Measurements from ENCODE around the gene POLR2B.
"Not testable (repeated sequence)": the region's sequence is repeated elsewhere in the genome, so short reads cannot be mapped to it uniquely, and the experiment has no call there.

Gene POLR2B

DNA sequence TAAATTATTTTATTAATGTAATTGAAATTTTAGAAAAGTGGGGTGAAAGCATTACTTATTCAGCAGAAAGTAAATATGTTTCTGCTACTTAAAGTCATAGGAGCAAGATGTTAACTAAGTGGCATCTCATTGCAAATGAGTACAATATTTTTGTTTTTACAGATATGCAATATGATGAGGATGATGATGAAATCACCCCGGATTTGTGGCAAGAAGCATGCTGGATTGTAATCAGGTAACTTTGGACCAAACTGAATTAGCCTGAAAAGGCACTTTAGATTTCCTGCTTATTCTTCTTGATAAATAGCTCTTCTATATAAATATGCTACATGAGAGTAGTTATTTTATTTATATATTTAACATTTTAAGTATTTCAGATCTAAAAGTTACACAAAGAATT lies 7.5 kb downstream of the POLR2B start:
- DNase-seq (ENCODE audit: low read depth in 2 of 2, low spot score in 1 of 2): no peak

DNA sequence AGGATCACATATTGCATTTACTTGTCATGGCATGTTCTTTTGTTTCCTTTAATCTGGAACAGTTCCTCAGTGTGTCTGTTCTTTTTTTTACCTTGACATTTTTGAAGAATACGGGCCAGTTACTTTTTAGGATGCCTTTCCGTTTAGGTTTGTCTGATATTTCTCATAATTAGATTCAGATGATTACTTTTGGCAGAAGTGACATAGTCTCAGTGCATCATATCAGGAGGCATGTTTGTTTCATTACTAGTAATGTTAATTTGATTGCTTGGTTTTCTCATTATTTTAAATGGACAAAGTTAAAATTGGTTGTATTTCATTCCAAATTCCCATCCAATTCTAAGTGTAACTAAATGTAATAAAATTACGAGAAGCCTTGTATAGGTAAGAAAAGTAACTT lies 8.3 kb downstream of the POLR2B start:
- no peak for DNase-seq (ENCODE audit: low read depth in 2 of 2, low spot score in 1 of 2)

DNA sequence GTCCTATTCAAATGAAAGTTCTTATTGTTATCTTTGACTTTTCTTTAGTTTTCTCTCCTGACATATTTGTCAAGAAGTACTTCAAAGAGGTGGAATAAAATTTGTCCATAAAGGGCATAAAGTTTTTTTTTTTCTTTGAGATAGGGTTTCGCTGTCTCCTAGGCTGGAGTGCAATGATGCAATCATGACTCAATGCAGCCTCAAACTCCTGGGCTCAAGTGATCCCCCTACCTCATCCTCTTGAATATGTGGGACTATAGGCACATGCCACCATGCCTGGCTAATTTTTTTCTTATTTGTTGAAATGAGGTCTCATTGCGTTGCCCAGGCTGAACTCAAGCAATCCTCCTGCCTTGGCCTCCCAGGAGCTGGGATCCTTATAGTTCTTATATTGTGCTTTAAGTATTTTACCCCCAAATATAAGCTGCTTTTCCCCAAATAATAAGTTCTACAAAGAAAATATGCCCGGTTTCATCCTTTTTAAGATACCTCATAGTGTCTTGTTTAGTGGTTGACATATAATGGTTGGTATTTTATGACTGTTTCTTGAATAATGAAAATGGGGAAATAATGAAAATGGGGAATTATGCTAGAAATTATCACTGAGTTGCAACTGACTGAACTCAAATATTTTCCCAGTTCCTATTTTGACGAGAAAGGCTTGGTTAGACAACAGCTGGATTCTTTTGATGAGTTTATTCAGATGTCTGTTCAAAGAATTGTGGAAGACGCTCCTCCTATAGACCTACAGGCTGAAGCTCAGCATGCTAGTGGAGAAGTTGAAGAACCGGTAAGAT lies 11.6 kb downstream of the POLR2B start:
- DNase-seq (ENCODE audit: low read depth in 2 of 2, low spot score in 1 of 2): no peak

DNA sequence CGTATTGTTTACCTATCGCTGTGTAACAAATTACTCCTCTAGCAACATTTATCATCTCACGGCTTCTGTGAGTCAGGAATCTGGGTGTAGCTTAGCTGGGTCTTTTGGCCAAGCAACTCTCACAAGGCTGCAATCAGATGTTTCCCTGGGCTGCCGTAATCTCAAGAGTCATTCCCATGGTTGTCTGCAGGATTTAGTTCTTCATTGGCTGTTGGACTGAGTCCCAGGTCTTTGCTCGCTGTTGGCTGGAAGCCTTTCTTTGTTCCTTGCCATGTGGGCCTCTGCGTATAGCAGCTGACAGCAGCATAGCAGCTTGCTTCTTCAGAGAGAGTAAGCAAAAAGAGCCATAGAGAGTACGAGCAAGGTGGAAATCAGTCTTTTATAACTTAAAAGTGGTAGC lies 16.8 kb downstream of the POLR2B start:
- no peak for DNase-seq (ENCODE audit: low read depth in 2 of 2, low spot score in 1 of 2)

DNA sequence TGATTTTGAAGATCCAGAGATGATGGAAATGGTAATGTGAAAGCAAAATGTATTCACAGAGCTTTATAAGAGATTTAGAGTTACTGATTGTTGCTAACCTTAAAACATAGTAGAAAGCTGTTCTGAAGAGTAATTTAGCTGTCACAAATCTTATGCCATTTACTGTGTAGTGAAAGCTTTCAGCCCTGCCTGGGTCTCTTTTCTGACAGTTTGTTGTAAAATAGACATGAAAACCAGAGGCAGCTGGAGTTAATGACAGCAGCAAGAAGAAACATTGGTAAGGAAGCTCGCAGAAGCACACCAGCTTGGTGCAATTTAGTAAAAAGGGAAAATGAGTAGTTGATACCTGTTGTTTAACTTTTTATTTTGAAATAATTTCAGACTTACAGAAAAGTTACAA lies 21.1 kb downstream of the POLR2B start:
- DNase-seq (ENCODE audit: low read depth in 2 of 2, low spot score in 1 of 2): no peak

DNA sequence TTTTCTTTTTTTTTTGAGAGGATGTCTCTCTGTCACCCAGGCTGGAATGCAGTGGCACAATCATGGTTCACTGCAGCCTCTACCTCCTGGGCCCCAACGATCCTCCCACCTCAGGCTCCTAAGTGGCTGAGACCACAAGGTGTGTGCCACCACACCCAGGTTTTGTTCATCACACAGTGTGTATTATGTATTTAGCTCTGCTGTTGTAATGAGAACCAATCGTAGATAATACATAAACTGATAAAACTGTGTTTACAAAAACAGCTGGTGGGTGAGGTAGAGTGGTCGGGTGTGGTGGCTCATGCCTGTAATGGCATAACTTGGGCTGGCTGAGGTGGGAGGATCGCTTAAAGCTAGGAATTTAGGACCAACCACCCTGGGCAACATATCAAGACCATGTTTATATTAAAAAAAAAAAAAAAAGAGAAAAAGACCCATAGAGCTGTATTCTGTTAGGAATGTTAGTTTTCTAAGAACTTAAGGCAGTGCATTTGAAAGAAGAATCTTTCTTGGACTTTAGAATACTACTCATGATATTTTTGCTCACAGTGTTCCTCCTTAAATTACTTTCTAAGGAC lies 34.9 kb downstream of the POLR2B start:
- no peak for DNase-seq (ENCODE audit: low read depth in 2 of 2, low spot score in 1 of 2)

DNA sequence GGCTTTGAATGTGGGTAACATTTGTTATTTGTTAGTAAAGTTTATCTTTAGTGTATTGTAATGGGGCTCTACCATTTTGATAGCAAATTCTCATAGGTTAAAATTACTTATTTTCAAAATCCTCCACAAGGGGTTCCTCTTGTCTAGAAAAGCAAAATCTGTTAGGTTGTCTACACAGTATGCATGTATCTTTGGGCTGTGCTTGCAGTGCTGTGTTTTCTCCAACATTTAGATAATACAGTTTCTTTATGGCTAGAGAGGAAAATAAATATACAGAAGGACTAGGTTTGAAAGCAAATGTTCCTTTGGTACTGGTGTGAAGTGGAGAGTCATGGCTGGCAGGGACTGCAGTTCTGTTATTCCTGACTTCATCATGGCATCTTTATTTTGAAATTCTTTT lies 40.3 kb downstream of the POLR2B start:
- DNase-seq (ENCODE audit: low read depth in 2 of 2, low spot score in 1 of 2): no peak

DNA sequence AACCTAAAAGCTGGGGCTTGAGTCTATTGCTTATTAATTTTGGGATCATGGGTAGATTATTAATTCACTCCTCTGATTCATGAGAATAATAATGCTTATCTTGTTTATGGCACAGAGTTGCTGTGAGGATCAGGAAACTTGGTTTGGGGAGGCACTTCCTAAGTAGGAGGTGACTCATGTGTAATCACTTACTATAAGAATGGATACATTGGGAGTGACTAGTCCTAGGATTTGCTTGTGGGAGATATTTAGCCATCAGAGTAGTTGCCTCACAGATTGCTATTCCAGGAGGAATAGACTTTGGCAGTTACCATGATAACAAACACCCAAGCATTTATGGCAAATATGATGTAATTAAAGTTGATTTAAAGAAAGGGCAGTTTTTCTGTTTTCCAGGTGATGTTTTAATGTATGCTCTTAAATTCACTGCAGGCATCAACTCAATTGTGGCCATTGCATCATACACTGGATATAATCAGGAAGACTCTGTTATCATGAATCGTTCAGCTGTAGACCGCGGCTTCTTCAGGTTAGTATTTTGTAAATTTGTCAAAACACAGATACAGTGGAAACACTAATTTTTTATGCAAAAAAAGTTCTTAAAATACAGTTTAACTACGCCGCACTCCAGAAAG lies 41.9 kb downstream of the POLR2B start:
- DNase-seq (ENCODE audit: low read depth in 2 of 2, low spot score in 1 of 2): no peak

DNA sequence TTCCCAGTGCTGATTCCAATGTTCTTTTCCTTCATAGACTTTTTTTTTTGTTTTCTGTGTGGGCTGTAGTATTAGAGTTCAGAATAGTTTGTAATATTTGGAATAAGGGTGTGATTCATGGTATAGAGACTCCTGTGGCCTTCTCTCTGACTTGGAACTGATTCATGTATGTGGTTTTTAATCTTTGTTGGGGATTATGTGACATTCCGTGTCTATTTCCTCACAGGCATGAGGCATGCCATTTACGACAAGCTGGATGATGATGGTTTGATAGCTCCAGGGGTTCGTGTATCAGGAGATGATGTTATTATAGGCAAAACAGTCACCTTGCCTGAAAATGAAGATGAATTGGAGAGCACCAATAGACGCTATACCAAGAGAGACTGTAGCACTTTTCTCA lies 44.4 kb downstream of the POLR2B start:
- no peak for DNase-seq (ENCODE audit: low read depth in 2 of 2, low spot score in 1 of 2)

DNA sequence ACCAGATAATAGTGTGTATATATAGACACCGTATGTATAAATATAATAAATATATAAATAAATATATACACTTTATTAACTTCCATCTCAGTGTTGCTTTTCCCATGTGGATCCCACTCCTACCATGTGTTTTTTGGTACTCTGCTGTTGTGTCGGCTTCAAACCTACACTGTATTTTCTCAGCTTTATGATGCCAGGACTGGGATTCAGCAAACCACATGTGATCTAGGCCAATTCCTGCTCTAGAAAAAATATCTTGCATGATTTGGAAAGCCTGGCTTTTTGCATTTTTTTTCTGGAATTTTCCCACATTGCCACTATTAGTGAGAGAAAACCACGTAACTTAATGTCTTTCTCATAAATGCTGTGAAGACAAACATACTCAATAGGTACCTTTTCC lies 55.8 kb downstream of the POLR2B start:
- no peak for DNase-seq (ENCODE audit: low read depth in 2 of 2, low spot score in 1 of 2)

DNA sequence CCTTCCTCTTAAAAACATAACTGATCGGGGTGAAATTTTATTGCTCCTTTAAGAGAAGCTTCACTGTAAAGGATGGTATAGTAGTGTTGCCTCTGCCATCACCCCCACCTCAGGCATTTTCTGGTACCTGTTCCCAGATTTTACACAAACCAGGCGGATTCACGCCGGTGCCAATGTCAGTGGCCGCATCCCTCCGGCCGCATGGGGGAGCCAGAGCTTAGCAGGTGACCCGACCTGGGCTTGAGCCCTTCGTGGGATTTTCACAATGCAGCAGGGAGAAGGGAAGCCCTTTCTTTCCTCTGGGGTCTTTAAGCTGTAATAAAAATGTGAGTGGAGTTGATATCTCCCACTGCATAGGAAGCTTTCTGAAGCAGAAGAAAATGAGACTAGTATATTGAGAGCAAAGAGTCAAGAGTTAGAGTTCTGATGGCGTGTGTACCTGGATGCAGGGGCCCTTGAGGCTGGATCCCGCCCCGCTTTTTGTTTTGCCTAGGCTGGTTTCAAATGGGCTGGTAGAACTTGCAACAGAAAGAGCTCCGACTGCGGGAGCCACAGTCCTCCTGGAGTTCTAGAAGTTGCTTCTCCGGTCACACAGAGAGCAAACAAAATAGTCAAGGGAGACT lies 59.4 kb downstream of the POLR2B start:
- no peak for DNase-seq (ENCODE audit: low read depth in 2 of 2, low spot score in 1 of 2)

DNA sequence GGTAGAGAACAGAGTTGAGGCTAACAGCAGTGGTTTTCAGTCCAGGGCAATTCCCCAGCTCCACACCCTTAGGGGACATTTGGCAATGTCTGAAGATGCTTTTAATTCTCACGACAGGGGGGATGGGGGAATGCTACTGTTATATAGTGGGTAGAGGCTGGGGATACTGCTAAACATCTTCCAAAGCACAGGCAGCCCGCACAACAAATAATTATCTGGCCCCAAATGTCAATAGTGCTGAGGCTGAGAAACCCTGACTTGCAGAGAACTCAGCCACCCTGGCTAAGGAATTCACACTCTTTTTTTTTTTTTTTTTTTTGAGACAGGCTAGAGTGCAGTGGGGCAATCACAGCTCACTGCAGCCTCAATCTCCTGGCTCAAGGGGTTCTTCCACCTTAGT lies 60.6 kb downstream of the POLR2B start:
- DNase-seq (ENCODE audit: low read depth in 2 of 2, low spot score in 1 of 2): no peak

DNA sequence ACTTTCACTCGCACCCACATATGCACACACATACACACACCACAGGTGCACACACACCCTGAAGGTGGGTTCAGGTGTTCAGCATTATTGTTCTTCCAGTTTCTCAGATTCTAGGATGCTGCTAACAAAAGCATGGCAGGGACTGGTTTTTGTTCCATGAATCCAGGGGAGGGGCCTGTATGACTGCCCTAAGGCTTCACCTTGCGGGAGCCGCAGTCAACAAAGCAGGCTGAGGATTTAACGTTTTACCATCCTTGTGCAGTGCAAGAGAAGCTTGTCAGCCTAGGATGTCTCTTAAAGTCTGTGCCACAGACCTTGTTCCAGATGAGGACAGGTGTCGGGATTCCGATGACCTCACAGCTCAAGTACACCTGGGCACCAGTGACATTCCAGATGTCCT lies 61.8 kb downstream of the POLR2B start:
- no peak for DNase-seq (ENCODE audit: low read depth in 2 of 2, low spot score in 1 of 2)

DNA sequence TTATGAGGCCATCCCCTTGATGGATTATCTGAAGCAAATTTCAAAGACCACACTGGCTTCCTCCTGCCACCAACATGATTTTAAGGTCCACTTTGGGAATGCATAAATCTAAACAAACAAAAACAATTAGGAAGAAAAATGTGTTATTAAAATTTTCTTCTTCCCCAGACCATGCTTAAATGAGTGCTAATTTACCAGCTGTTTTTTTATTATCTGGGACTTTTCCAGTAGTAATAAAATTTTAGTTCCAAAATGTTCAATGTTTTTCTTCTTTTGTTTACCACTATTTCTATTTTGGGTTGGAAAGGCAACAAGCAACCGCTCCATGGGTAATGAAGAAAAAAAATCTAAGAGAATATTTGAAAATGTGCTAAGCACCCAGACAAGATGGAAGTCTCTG lies 62.3 kb downstream of the POLR2B start:
- DNase-seq (ENCODE audit: low read depth in 2 of 2, low spot score in 1 of 2): no peak

DNA sequence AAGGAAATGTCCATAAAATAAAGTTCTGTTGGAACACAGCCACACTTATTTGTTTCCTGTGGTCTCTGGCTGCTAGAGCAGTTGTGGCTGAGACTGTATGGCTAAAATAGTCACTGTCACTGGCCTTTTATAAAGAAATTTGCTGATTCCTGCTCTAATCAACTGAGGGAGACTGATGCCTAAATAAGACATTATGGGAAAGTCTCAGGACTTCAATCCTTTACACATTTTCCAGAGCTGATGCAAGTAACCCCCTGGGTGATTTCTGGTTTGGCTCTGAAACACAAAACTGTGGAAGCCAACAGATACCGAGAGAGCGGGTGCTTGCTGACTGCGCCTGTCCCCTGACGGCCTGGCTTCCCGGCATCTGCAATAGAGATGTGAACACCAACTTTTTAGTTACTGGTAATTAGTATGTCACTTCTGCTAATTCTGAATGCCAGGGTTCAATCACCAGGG lies 64.0 kb downstream of the POLR2B start:
- no peak for DNase-seq (ENCODE audit: low read depth in 2 of 2, low spot score in 1 of 2)

DNA sequence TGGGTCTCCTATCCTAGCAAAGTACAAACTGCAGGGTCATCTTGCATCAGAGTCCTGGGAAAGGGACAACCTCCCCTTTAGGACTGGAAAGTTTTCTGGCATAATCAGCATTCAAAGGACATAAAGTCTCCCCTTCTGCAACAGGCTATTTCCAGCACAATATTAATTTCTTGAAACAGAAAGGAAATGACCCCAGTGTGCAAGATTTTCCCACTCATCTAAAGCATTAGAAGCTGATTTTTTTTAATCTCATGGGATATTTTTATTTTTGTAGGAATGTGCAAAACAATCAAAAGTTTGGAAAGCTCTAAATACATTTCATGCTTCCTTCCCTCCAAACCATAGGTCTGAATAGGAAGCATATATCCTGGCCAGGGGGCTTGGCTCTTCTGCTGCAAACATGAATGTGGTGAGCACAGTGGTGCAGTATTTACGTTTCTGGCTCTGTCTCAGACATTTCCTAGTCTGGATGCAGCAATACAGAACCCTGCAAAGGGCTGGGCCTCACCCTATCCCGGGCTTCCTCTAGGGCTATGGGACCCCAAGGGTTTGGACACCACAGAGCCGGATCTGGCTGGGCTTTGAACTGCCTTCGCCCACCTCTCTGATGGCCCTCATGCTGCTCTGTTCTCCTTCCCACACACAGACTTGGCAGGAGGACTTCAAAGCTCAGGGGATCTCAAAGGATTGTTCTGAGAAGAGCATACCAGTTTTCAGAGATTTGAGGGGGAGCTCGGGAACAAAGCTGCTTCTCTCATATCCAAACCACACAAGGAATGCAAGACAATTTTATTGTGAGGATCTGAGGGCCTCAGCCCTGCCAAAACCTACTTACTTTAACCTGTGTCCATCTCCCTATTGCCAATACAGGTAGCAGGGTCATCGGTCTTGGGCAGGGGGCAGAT lies 64.9 kb downstream of the POLR2B start:
- no peak for DNase-seq (ENCODE audit: low read depth in 2 of 2, low spot score in 1 of 2)

DNA sequence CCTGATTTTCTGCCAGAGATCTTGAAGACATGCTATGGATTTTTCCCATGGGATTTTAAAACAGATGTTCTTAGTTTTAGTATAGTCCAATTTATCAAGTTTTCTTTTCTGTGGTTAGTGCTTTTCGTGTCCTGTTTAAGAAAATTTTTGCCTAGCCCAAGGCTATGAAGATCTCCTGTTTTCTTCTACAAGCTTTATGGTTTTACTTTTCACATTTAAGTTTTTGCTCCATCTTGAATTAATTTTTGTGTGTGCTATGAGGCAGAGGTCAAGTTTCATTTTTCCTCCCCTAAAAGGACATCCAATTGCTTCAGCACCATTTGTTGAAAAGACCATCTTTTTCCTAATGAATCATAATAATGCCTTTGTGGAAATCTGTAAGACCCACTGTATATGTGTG lies 65.6 kb downstream of the POLR2B start:
- no peak for DNase-seq (ENCODE audit: low read depth in 2 of 2, low spot score in 1 of 2)

DNA sequence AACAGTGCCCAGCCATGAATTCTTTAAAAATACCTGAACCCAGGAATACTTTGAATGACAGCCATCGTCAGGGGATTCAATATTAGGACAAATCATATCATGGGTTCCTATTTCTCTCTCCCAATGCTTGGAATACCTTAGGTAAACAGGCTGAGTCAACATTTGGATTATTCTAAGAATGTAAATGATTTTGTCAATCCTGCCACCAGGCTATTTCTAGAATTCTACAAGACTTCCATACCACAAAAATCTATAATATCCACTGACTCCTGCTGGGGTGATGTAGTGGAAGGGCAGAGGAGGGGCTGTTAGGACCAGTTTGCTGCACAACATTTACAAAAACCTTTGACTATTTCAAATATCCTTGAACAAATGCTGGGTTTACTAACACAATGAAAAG lies 66.3 kb downstream of the POLR2B start:
- no peak for DNase-seq (ENCODE audit: low read depth in 2 of 2, low spot score in 1 of 2)

DNA sequence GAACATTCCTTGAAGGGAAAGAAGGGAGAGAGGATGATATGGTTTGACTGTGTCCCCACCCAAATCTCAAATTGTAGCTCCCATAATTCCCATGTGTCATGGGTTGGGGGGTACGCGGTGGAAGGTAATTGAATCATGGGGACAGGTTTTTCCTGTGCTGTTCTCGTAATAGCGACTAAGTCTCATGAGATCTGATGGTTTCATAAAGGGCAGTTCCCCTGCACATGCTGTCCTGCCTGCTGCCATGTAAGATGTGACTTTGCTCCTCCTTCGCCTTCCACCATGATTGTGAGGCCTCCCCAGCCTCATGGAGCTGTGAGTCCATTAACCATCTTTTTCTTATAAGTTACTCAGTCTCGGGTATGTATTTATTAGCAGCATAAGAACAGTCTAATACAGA lies 68.3 kb downstream of the POLR2B start:
- not testable (repeated sequence) for DNase-seq (ENCODE audit: low read depth in 2 of 2, low spot score in 1 of 2)

DNA sequence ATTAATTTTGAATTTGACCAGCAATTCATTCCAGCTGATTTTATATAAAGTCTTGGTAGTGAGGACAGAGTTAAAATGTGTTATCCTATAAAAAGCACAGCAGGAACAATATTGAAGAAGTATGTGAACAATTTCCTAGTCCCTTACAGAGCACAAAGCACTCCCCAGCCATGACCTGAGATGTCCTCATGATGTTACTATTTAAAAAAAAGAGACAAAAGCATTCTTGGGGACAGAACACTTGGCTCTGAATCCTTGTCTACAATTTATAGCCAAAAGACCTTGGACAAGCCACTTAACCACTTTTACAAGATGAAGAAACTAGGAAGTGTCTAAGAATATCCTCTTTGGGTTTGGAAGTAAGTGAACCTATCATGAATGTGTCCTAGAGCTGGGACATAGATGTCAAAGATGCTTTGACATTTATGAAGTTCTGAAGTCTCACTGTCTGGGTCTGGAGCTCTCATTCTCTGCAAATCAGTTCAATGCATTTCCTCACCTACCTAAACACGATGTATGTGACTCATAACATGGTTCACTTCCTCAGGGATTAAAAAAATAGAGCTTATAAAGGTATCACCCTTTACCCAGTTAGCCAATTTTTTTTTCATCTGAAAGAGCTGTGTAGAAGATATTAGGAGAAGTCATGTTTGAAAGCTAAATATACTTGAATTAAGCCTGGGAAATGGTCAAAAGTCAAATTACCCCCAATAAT lies 70.1 kb downstream of the POLR2B start:
- no peak for DNase-seq (ENCODE audit: low read depth in 2 of 2, low spot score in 1 of 2)
